ENCODE data around the gene CDC42EP4.

CDC42EP4 gene

GRCh38 chr17:73297934-73298861 lies 13.6 kb downstream of the CDC42EP4 start:
- DNase-seq, result no peak

- DNase-seq, result peak; percentile 78
Measured at GRCh38 chr17:73293480-73293911, 18.3 kb downstream of the CDC42EP4 start.

- DNase-seq, result no peak
Measured at GRCh38 chr17:73293031-73293430, 18.8 kb downstream of the CDC42EP4 start.

GRCh38 chr17:73292031-73292531 lies 19.7 kb downstream of the CDC42EP4 start:
- peak; percentile 88 for DNase-seq

- DNase-seq, result peak; percentile 94
Measured at GRCh38 chr17:73291260-73291801, 20.5 kb downstream of the CDC42EP4 start.

- no peak for DNase-seq
Measured at GRCh38 chr17:73290399-73291259, 21.2 kb downstream of the CDC42EP4 start.

- DNase-seq, result no peak
Measured at GRCh38 chr17:73289549-73290254, 22.1 kb downstream of the CDC42EP4 start.

GRCh38 chr17:73288534-73289302 lies 23.1 kb downstream of the CDC42EP4 start:
- DNase-seq, result no peak

GRCh38 chr17:73286863-73287296 lies 24.9 kb downstream of the CDC42EP4 start:
- no peak for DNase-seq

- DNase-seq, result no peak
Measured at GRCh38 chr17:73285916-73286862, 25.6 kb downstream of the CDC42EP4 start.

GRCh38 chr17:73285603-73285908 lies 26.2 kb downstream of the CDC42EP4 start:
- DNase-seq, result no peak

GRCh38 chr17:73284906-73285602 lies 26.7 kb downstream of the CDC42EP4 start:
- no peak for DNase-seq

GRCh38 chr17:73284354-73284753 lies 27.4 kb downstream of the CDC42EP4 start:
- DNase-seq, result no peak

GRCh38 chr17:73283841-73284282 lies 27.9 kb downstream of the CDC42EP4 start:
- peak; percentile 54 for DNase-seq

GRCh38 chr17:73283250-73283649 lies 28.6 kb downstream of the CDC42EP4 start:
- DNase-seq, result no peak

- DNase-seq, result no peak
Measured at GRCh38 chr17:73282629-73283028, 29.2 kb downstream of the CDC42EP4 start.

- DNase-seq, result no peak
Measured at GRCh38 chr17:73281928-73282327, 29.9 kb downstream of the CDC42EP4 start.

- no peak for DNase-seq
Measured at GRCh38 chr17:73280191-73280590, 31.6 kb downstream of the CDC42EP4 start.

- DNase-seq, result no peak
Measured at GRCh38 chr17:73279704-73280103, 32.1 kb downstream of the CDC42EP4 start.
